H1 (cell line): ENCODE results near the gene VSTM2B. TPM values are rescaled to one million over a fixed set of nuclear protein-coding genes. Genes with fewer than 3 reads are reported as not detected.

ENCODE experiments used
- RNF2 ChIP-seq: fragments of 200-900, 300-1000 bp; sonication (generic); IDR thresholded peaks from 2 replicates; pipeline ENCODE4 v1.7.1; 2016; ENCODE audit warnings: borderline replicate concordance, low read depth, mild to moderate bottlenecking, antibody characterized with exemption, low read length; ENCODE audit not compliant: poor library complexity, severe bottlenecking; ENCODE audit errors: missing control alignments
- SIN3A ChIP-seq, 2 experiments: IDR thresholded peaks in 1 of 2; conservative IDR thresholded peaks in 1 of 2; 2 replicates each; pipeline ENCODE4 v1.6.1; 2011 to 2012; ENCODE audit warnings: low read length in 2 of 2, improper control_type of control experiment in 1 of 2, low read depth in 1 of 2, mild to moderate bottlenecking in 1 of 2
- TAF7 ChIP-seq: optimal IDR thresholded peaks from 2 replicates; pipeline ENCODE3; 2011; ENCODE audit warnings: low read depth, mild to moderate bottlenecking, inconsistent platforms, low read length, moderate library complexity, borderline replicate concordance
- polyA plus RNA-seq, 7 experiments: library from polyadenylated mRNA; depleted of rRNA in 3 of 7; stranded (reverse) in 5 of 7; unstranded in 2 of 7; fragments of >200 nt in 5 of 7; fragments of 200-250 nt in 2 of 7; gene quantifications; 1 replicate in 5 of 7; 2 replicates in 1 of 7; 4 replicates in 1 of 7; pipeline versions ENCODE4 v1.2.1 to v1.2.3, GENCODE V29; 2011 to 2013; ENCODE audit warnings: missing spikeins in 2 of 7, mixed read lengths in 2 of 7
- total RNA-seq: library from RNA; stranded (reverse); fragmentation: NEBNext Ultra II Directional; extraction: Animal tissue kit (Norgen Biotek cat#: 25700); gene quantifications from 2 replicates; pipeline ENCODE4 v1.2.1, GENCODE V29; 2021

VSTM2B gene
- total and polyA plus RNA-seq, 2 of the 8 experiments (the other 6 are each of a cell fraction or from before 2014, with no cell fraction given): 0.82 to 1.5 TPM

GRCh38 chr19:29539670-29540069 lies 13.9 kb downstream of the VSTM2B start (continued):
- TF ChIP-seq RNF2: no peak
- no peak for TF ChIP-seq TAF7
- no peak for TF ChIP-seq SIN3A (conservative IDR thresholded peaks at IDR 0.05 in 1 of 2, IDR thresholded peaks at IDR 0.05 in 1 of 2; ENCODE audit: low read depth in 1 of 2, low read length in 2 of 2)
- TF ChIP-seq, all 59 proteins: peak for 0
